KMS-11 (cell line): ENCODE data around the gene SSBP2.

Experiments
- H2AFZ ChIP-seq: fragments of 200-600 bp; sonication (generic); 2 replicates; pipeline ENCODE4 v1.6.1; 2016; ENCODE audit warnings: antibody characterized with exemption, mixed run types, low read depth
- H3K27ac ChIP-seq: fragments of 200-600 bp; sonication (generic); 2 replicates; pipeline ENCODE4 v1.6.1; 2016; ENCODE audit warnings: mild to moderate bottlenecking, mixed run types
- H3K27me3 ChIP-seq: fragments of 200-600 bp; sonication (generic); 2 replicates; pipeline ENCODE4 v1.6.1; 2017; ENCODE audit warnings: mild to moderate bottlenecking, low read depth, mixed run types, moderate library complexity; ENCODE audit not compliant: insufficient read depth
- H3K36me3 ChIP-seq: fragments of 200-600 bp; sonication (generic); 2 replicates; pipeline ENCODE4 v1.6.1; 2017; ENCODE audit warnings: mild to moderate bottlenecking, mixed run types; ENCODE audit not compliant: insufficient read depth
- H3K4me1 ChIP-seq: fragments of 200-600 bp; sonication (generic); 2 replicates; pipeline ENCODE4 v1.6.1; 2016; ENCODE audit warnings: mild to moderate bottlenecking, low read depth, mixed run types; ENCODE audit not compliant: poor library complexity, severe bottlenecking
- H3K4me2 ChIP-seq: fragments of 200-600 bp; sonication (generic); 2 replicates; pipeline ENCODE4 v1.7.0; 2016; ENCODE audit warnings: mild to moderate bottlenecking, mixed run types
- H3K4me3 ChIP-seq: fragments of 200-600 bp; sonication (generic); IDR thresholded peaks from 2 replicates; pipeline ENCODE4 v1.6.1; 2017; ENCODE audit warnings: low read depth, low read length, mixed read lengths; ENCODE audit not compliant: insufficient read depth
- H3K79me2 ChIP-seq: fragments of 200-600 bp; sonication (generic); 2 replicates; pipeline ENCODE4 v1.6.1; 2016; ENCODE audit warnings: low read depth, mixed run types; ENCODE audit not compliant: insufficient read depth
- H3K9ac ChIP-seq: fragments of 200-600 bp; sonication (generic); 2 replicates; pipeline ENCODE4 v1.6.1; 2016; ENCODE audit warnings: mild to moderate bottlenecking, mixed run types
- H4K20me1 ChIP-seq: fragments of 200-600 bp; sonication (generic); 2 replicates; pipeline ENCODE4 v1.6.1; 2016; ENCODE audit warnings: mild to moderate bottlenecking, mixed run types; ENCODE audit not compliant: insufficient read depth
- CTCF ChIP-seq: fragments of 200-600 bp; sonication (generic); conservative IDR thresholded peaks from 2 replicates; pipeline ENCODE4 v1.6.1; 2017; ENCODE audit warnings: low read depth, mild to moderate bottlenecking, antibody characterized with exemption, low read length, moderate library complexity, mixed read lengths

SSBP2 gene

GRCh38 chr5:81751009-81751835 is at the start of gene SSBP2:
TSS of gene SSBP2 (minus strand) at chr5:81751097. CDS start at chr5:81751042, 55 bp downstream.
- Histone ChIP-seq H3K9ac (peak within 1 kb of the TSS; percentile 92), H3K27ac (peak within 1 kb of the TSS; percentile 85), H3K36me3 (no peaks in the 10 kb centered on the region), H2AFZ (peak within 1 kb of the TSS; percentile 85), H3K79me2 (peaks cover 37% of the 10 kb centered on the region), H3K4me2 (peak within 1 kb of the TSS; percentile 64), H3K4me3 (no peak within 1 kb of the TSS), H3K27me3 (no peaks in the 10 kb centered on the region), H4K20me1 (peaks cover 14% of the 10 kb centered on the region), H3K4me1 (peaks cover 40% of the 10 kb centered on the region)
- TF ChIP-seq CTCF, result no peak

- H3K4me2 ChIP-seq, result no peak overlapping the region
- no peak for TF ChIP-seq CTCF
- no peak overlapping the region for H2AFZ ChIP-seq
- no peak overlapping the region for H3K9ac ChIP-seq
- H4K20me1 ChIP-seq, result no peaks in the 10 kb centered on the region
- no peaks in the 10 kb centered on the region for H3K4me1 ChIP-seq
- no peaks in the 10 kb centered on the region for H3K27me3 ChIP-seq
- no peak overlapping the region for H3K27ac ChIP-seq
- H3K79me2 ChIP-seq, result no peaks in the 10 kb centered on the region
- H3K4me3 ChIP-seq, result no peak overlapping the region
- no peaks in the 10 kb centered on the region for H3K36me3 ChIP-seq
Measured at GRCh38 chr5:81795666-81796065, 44.8 kb upstream of the SSBP2 start.

- TF ChIP-seq CTCF, result no peak
- no peaks in the 10 kb centered on the region for H3K36me3 ChIP-seq
- H3K4me3 ChIP-seq, result no peak overlapping the region
- H3K4me1 ChIP-seq, result no peaks in the 10 kb centered on the region
- no peaks in the 10 kb centered on the region for H4K20me1 ChIP-seq
- H2AFZ ChIP-seq, result no peak overlapping the region
- H3K27me3 ChIP-seq, result no peaks in the 10 kb centered on the region
- H3K4me2 ChIP-seq, result no peak overlapping the region
- no peaks in the 10 kb centered on the region for H3K79me2 ChIP-seq
- H3K27ac ChIP-seq, result no peak overlapping the region
- H3K9ac ChIP-seq, result no peak overlapping the region
Measured at GRCh38 chr5:81794226-81794625, 43.3 kb upstream of the SSBP2 start.

- TF ChIP-seq CTCF, result no peak
- Histone ChIP-seq H3K79me2 (no peaks in the 10 kb centered on the region), H3K27ac (no peak overlapping the region), H3K4me3 (no peak overlapping the region), H3K36me3 (no peaks in the 10 kb centered on the region), H2AFZ (no peak overlapping the region), H3K4me1 (peaks cover 15% of the 10 kb centered on the region), H4K20me1 (no peaks in the 10 kb centered on the region), H3K9ac (no peak overlapping the region), H3K27me3 (no peaks in the 10 kb centered on the region), H3K4me2 (no peak overlapping the region)
Measured at GRCh38 chr5:81790336-81790735, 39.4 kb upstream of the SSBP2 start.
